ENCODE data around the gene AP3S2. TPM values are rescaled to one million over a fixed set of nuclear protein-coding genes. Genes with fewer than 3 reads are reported as not detected.
A peak's percentile ranks its signal among the peaks of the same experiment; 100 is the strongest.

Gene AP3S2
- total and polyA plus RNA-seq, 2 of the 13 experiments (the other 11 are each of a cell fraction or from before 2014, with no cell fraction given), result 17.6 to 44.4 TPM

DNA sequence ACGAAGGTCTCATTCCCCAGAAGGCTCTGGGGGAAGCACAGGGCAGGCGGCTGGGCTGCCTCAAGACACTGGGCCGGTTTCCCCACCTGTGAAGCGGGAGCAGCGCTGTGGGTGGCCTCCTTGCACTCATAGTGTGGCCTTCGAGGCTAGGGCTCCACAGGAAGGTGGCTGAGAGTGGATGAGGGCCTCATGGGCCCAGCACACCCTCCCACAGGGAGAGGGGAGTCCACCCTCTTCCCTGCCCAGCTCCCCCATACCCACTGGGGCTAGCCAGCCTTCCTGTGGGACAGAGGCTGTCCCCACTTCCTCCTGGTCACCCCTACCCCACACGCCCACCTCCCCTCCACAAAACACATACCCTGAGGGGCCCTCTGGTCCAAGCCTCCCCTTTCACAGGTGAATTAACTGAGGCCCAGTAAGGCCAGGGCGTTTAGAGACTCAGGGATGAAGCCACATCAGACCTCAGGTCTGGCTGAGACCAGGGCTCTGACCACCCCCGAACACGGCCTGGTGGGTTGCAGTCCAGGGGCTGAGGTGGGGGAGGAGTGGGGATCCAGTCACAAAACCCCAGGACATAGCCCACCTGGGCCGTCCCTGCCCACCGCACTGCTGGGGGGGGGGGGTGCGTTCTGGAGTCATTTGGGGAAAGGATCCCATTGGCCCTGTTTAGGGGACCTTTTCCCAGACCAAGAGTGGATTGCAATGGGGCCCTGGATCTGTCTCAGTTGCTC lies 80.2 kb downstream of the AP3S2 start:
- intact Hi-C loops (cut with micrococcal nuclease; ENCODE audit: unreplicated experiment) (loop anchor here (5.0 kb wide), 2 partner anchors 34 to 51 kb away; no protein-coding TSS in a partner anchor), in situ Hi-C loops (cut with HindIII; ENCODE audit: extremely low pct_ligation_motif_present, low pct_unique_long_range_greater_than_20kb) (no loop called here)
- Histone ChIP-seq H3K9ac (ENCODE audit: insufficient read depth, low read depth, low read length) (peak overlapping the region; percentile 89), H2AFZ (ENCODE audit: low read length) (no peak overlapping the region), H3K79me2 (ENCODE audit: insufficient read depth, low read length) (peaks cover 26% of the 10 kb centered on the region), H3K36me3 (replicated peaks in 1 of 2; ENCODE audit: control insufficient read depth in 1 of 2, insufficient read depth in 2 of 2, low read length in 2 of 2) (no peaks in the 10 kb centered on the region), H3K4me1 (ENCODE audit: insufficient read depth, low read length) (peaks cover 81% of the 10 kb centered on the region), H3K9me3 (ENCODE audit: low read length) (no peaks in the 10 kb centered on the region), H3K27me3 (ENCODE audit: control insufficient read depth in 1 of 2, insufficient read depth in 2 of 2, low read length in 2 of 2) (no peaks in the 10 kb centered on the region; a peak in 1 of 5 replicates), H4K20me1 (ENCODE audit: insufficient read depth, low read length) (no peaks in the 10 kb centered on the region), H3K27ac (ENCODE audit: extremely low read length, insufficient read depth, low read length) (peak overlapping the region; percentile 91), H3K4me3 (replicated peaks in 1 of 3; ENCODE audit: insufficient read depth in 1 of 3, low read depth in 2 of 3, low read length in 3 of 3) (peak overlapping the region; percentile 78 to 94 (median 88)), H3K4me2 (ENCODE audit: low read depth, low read length) (peak overlapping the region; percentile 87)
- FAIRE-seq, result no peak
- CTCF ChIA-PET (ENCODE audit: low intra/inter-chr PET ratio, low total read pairs), result no interaction called here
- no peak for ATAC-seq
- 64% methylated on average over 6 of the region's 13 CpGs for WGBS (ENCODE audit: low lambda C conversion rate)
- POLR2A ChIA-PET, result interaction anchor here (1.1 to 1.5 kb wide), 4 partner anchors 15 to 57 kb away, joined by 4 to 8 read pairs (median 6); no protein-coding TSS in a partner anchor
- no TSS peak for BruUV-seq (replicated peaks)
- no peak for DNase-seq (ENCODE audit: low spot score)
- TF ChIP-seq CREB1 (IDR thresholded peaks at IDR 0.05) (no peak), CREB1 (CRISPR knock-in tag; IDR thresholded peaks at IDR 0.05) (no peak), ZNF503 (CRISPR knock-in tag; IDR thresholded peaks at IDR 0.05) (no peak), YEATS2 (CRISPR knock-in tag; IDR thresholded peaks at IDR 0.05; ENCODE audit: borderline replicate concordance) (no peak), SATB2 (CRISPR knock-in tag; IDR thresholded peaks at IDR 0.05) (0 out of 2 replicates have a peak, but pooled peaks have one; percentile 15), CC2D1A (CRISPR knock-in tag; IDR thresholded peaks at IDR 0.05) (no peak), ZNF629 (CRISPR knock-in tag; conservative IDR thresholded peaks at IDR 0.05) (peak; percentile 87), ZNF652 (CRISPR knock-in tag; IDR thresholded peaks at IDR 0.05; ENCODE audit: borderline replicate concordance, low read depth) (no peak), ZNF124 (CRISPR knock-in tag; IDR thresholded peaks at IDR 0.05) (no peak), TBX3 (IDR thresholded peaks at IDR 0.05; ENCODE audit: borderline replicate concordance) (no peak), ZNF720 (CRISPR knock-in tag; IDR thresholded peaks at IDR 0.05) (no peak), MIER2 (CRISPR knock-in tag; IDR thresholded peaks at IDR 0.05) (no peak), MBNL3 (CRISPR knock-in tag; conservative IDR thresholded peaks at IDR 0.05) (no peak), FUBP1 (CRISPR knock-in tag; IDR thresholded peaks at IDR 0.05; ENCODE audit: borderline replicate concordance) (no peak), SMARCE1 (IDR thresholded peaks at IDR 0.05; ENCODE audit: borderline replicate concordance) (no peak), ZNF879 (CRISPR knock-in tag; IDR thresholded peaks at IDR 0.05) (peak; percentile 10; the same call in 1 of the 2 replicates), SKI (IDR thresholded peaks at IDR 0.05; ENCODE audit: partially characterized antibody) (no peak), MTA3 (CRISPR knock-in tag; IDR thresholded peaks at IDR 0.05) (no peak)
- TF ChIP-seq, protein P1, sequence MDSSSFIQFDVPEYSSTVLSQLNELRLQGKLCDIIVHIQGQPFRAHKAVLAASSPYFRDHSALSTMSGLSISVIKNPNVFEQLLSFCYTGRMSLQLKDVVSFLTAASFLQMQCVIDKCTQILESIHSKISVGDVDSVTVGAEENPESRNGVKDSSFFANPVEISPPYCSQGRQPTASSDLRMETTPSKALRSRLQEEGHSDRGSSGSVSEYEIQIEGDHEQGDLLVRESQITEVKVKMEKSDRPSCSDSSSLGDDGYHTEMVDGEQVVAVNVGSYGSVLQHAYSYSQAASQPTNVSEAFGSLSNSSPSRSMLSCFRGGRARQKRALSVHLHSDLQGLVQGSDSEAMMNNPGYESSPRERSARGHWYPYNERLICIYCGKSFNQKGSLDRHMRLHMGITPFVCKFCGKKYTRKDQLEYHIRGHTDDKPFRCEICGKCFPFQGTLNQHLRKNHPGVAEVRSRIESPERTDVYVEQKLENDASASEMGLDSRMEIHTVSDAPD (CRISPR knock-in tag; IDR thresholded peaks at IDR 0.05), result no peak
- TF ChIP-seq, protein P2, sequence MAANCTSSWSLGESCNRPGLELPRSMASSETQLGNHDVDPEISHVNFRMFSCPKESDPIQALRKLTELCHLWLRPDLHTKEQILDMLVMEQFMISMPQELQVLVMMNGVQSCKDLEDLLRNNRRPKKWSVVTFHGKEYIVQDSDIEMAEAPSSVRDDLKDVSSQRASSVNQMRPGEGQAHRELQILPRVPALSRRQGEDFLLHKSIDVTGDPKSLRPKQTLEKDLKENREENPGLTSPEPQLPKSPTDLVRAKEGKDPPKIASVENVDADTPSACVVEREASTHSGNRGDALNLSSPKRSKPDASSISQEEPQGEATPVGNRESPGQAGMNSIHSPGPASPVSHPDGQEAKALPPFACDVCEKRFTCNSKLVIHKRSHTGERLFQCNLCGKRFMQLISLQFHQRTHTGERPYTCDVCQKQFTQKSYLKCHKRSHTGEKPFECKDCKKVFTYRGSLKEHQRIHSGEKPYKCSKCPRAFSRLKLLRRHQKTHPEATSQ (CRISPR knock-in tag; IDR thresholded peaks at IDR 0.05; ENCODE audit: borderline replicate concordance), result no peak

Measured in HepG2 (cell line).